ENCODE measurements around the gene ATP2A3.

ATP2A3 gene

GRCh38 chr17:3882276-3882675 is 82.0 kb downstream of the ATP2A3 start:
- TF ChIP-seq NFRKB (IDR thresholded peaks at IDR 0.05) (no peak), CTBP1 (IDR thresholded peaks at IDR 0.05; ENCODE audit: borderline replicate concordance) (no peak), ARNT (IDR thresholded peaks at IDR 0.05) (no peak), SP1 (IDR thresholded peaks at IDR 0.05) (no peak), HDGF (IDR thresholded peaks at IDR 0.05; ENCODE audit: borderline replicate concordance) (no peak), TARDBP (IDR thresholded peaks at IDR 0.05) (no peak), LEF1 (IDR thresholded peaks at IDR 0.05; ENCODE audit: borderline replicate concordance) (no peak), ZNF384 (IDR thresholded peaks at IDR 0.05) (no peak), SUZ12 (IDR thresholded peaks at IDR 0.05) (no peak), PKNOX1 (IDR thresholded peaks at IDR 0.05) (no peak), FOXA1 (IDR thresholded peaks at IDR 0.05) (no peak), BHLHE40 (IDR thresholded peaks at IDR 0.05; ENCODE audit: borderline replicate concordance) (no peak), FOXK2 (IDR thresholded peaks at IDR 0.05) (no peak), FOXM1 (IDR thresholded peaks at IDR 0.05; ENCODE audit: borderline replicate concordance) (no peak), ELF4 (IDR thresholded peaks at IDR 0.05) (no peak), L3MBTL2 (conservative IDR thresholded peaks at IDR 0.05) (no peak)
- ChIA-PET CTCF (no interaction called here), POLR2A (no interaction called here)
- DNase-seq (ENCODE audit: extremely low spot score), result no peak

- ChIA-PET CTCF (no interaction called here), POLR2A (interaction anchor here (1.4 to 1.5 kb wide), 2 partner anchors 9 to 12 kb away, joined by 3 to 5 read pairs; partner anchors contain the start of gene CAMKK1)
- DNase-seq (ENCODE audit: extremely low spot score), result no peak
- TF ChIP-seq HDGF (IDR thresholded peaks at IDR 0.05; ENCODE audit: borderline replicate concordance), result no peak
- no peak for TF ChIP-seq NFRKB (IDR thresholded peaks at IDR 0.05)
- TF ChIP-seq FOXM1 (IDR thresholded peaks at IDR 0.05; ENCODE audit: borderline replicate concordance), result no peak
- TF ChIP-seq FOXK2 (IDR thresholded peaks at IDR 0.05), result no peak
- no peak for TF ChIP-seq ARNT (IDR thresholded peaks at IDR 0.05)
- TF ChIP-seq BHLHE40 (IDR thresholded peaks at IDR 0.05; ENCODE audit: borderline replicate concordance), result no peak
- no peak for TF ChIP-seq ZNF384 (IDR thresholded peaks at IDR 0.05)
- TF ChIP-seq FOXA1 (IDR thresholded peaks at IDR 0.05), result no peak
- TF ChIP-seq CTBP1 (IDR thresholded peaks at IDR 0.05; ENCODE audit: borderline replicate concordance), result no peak
- TF ChIP-seq LEF1 (IDR thresholded peaks at IDR 0.05; ENCODE audit: borderline replicate concordance), result no peak
- TF ChIP-seq SUZ12 (IDR thresholded peaks at IDR 0.05), result no peak
- TF ChIP-seq PKNOX1 (IDR thresholded peaks at IDR 0.05), result no peak
Observed at GRCh38 chr17:3880983-3881382, 83.3 kb downstream of the ATP2A3 start.

- POLR2A ChIA-PET, result interaction anchor here (1.5 to 1.8 kb wide), 2 partner anchors 10 to 13 kb away, joined by 5 to 9 read pairs; partner anchors contain the start of gene CAMKK1
- TF ChIP-seq LEF1 (IDR thresholded peaks at IDR 0.05; ENCODE audit: borderline replicate concordance) (no peak), FOXK2 (IDR thresholded peaks at IDR 0.05) (no peak), PKNOX1 (IDR thresholded peaks at IDR 0.05) (no peak), SP1 (IDR thresholded peaks at IDR 0.05) (no peak), TARDBP (IDR thresholded peaks at IDR 0.05) (no peak)
Observed at GRCh38 chr17:3879591-3880417, 84.4 kb downstream of the ATP2A3 start.

GRCh38 chr17:3879186-3879585 is 85.1 kb downstream of the ATP2A3 start:
- TF ChIP-seq FOXA1 (IDR thresholded peaks at IDR 0.05) (no peak), ELF4 (IDR thresholded peaks at IDR 0.05) (no peak), L3MBTL2 (conservative IDR thresholded peaks at IDR 0.05) (no peak), CTBP1 (IDR thresholded peaks at IDR 0.05; ENCODE audit: borderline replicate concordance) (no peak), BHLHE40 (IDR thresholded peaks at IDR 0.05; ENCODE audit: borderline replicate concordance) (no peak), NFRKB (IDR thresholded peaks at IDR 0.05) (no peak)
- ChIA-PET CTCF (no interaction called here), POLR2A (interaction anchor here (0.8 to 1.8 kb wide), 3 partner anchors 11 to 34 kb away, joined by 3 to 9 read pairs (median 5); partner anchors contain the start of gene CAMKK1)
- no peak for DNase-seq (ENCODE audit: extremely low spot score)

More at GRCh38 chr17:3879591-3880417, 84.4 kb downstream of the ATP2A3 start:
- DNase-seq (ENCODE audit: extremely low spot score), result no peak
- CTCF ChIA-PET, result no interaction called here

GRCh38 chr17:3877220-3877619 is 87.0 kb downstream of the ATP2A3 start:
- TF ChIP-seq ELF4 (IDR thresholded peaks at IDR 0.05) (no peak), BHLHE40 (IDR thresholded peaks at IDR 0.05; ENCODE audit: borderline replicate concordance) (no peak), NFRKB (IDR thresholded peaks at IDR 0.05) (no peak), FOXK2 (IDR thresholded peaks at IDR 0.05) (no peak), ZNF384 (IDR thresholded peaks at IDR 0.05) (no peak), TARDBP (IDR thresholded peaks at IDR 0.05) (no peak), PKNOX1 (IDR thresholded peaks at IDR 0.05) (no peak), LEF1 (IDR thresholded peaks at IDR 0.05; ENCODE audit: borderline replicate concordance) (no peak), SUZ12 (IDR thresholded peaks at IDR 0.05) (no peak), L3MBTL2 (conservative IDR thresholded peaks at IDR 0.05) (no peak), SP1 (IDR thresholded peaks at IDR 0.05) (no peak), ARNT (IDR thresholded peaks at IDR 0.05) (no peak), HDGF (IDR thresholded peaks at IDR 0.05; ENCODE audit: borderline replicate concordance) (no peak), FOXM1 (IDR thresholded peaks at IDR 0.05; ENCODE audit: borderline replicate concordance) (no peak), FOXA1 (IDR thresholded peaks at IDR 0.05) (no peak), CTBP1 (IDR thresholded peaks at IDR 0.05; ENCODE audit: borderline replicate concordance) (no peak)
- POLR2A ChIA-PET, result no interaction called here
- CTCF ChIA-PET, result no interaction called here
- DNase-seq (ENCODE audit: extremely low spot score), result no peak

Measured in HEK293T (cell line).